IMR-90 (cell line): ENCODE measurements around the gene APP. TPM values are rescaled to one million over a fixed set of nuclear protein-coding genes. Genes with fewer than 3 reads are reported as not detected.

ENCODE experiments used
- ATAC-seq: fragments of 200-7000 bp; cut with Tn5 transposase; 2 replicates; pipeline ENCODE4 v1.9.1; 2020; ENCODE audit warnings: low read depth, mild to moderate bottlenecking, moderate library complexity
- BruUV-seq: library from RNA; stranded (reverse); fragments of 400-500 nt; replicated peaks from 2 replicates; lab custom pipeline; 2021; lab: Mats Ljungman, UMichigan
- CTCF ChIA-PET: fragments of 300-600 bp; formaldehyde crosslinking; extraction: SDS; loops from one replicate; lab custom pipeline; 2021; ENCODE audit warnings: antibody characterized with exemption; lab: Yijun Ruan, JAX
- POLR2A ChIA-PET: fragments of 300-600 bp; sonication (Branson Sonifier 250); formaldehyde crosslinking; loops from one replicate; lab custom pipeline; 2022; ENCODE audit warnings: antibody characterized with exemption; ENCODE audit not compliant: unreplicated experiment; lab: Charles Lee
- DNase-seq: peaks from one replicate; pipeline ENCODE4 v3.0.0; 2013
- H2AFZ ChIP-seq: replicated peaks from 2 replicates; pipeline ENCODE3; 2013; ENCODE audit warnings: low read length, mild to moderate bottlenecking; ENCODE audit not compliant: poor library complexity
- H2AK5ac ChIP-seq: 2 replicates; pipeline ENCODE4 v1.6.1; 2013; ENCODE audit warnings: low read depth, low read length, inconsistent platforms
- H2AK9ac ChIP-seq: replicated peaks from 2 replicates; pipeline ENCODE3; 2013; ENCODE audit warnings: mild to moderate bottlenecking, low read depth, low read length, moderate library complexity; ENCODE audit not compliant: poor library complexity
- H2BK120ac ChIP-seq: 2 replicates; pipeline ENCODE4 v1.6.1; 2013; ENCODE audit warnings: low read depth, low read length, inconsistent platforms
- H2BK15ac ChIP-seq: 3 replicates; pipeline ENCODE4 v1.6.1; 2013; ENCODE audit warnings: low read depth, low read length, inconsistent platforms
- H2BK20ac ChIP-seq: 2 replicates; pipeline ENCODE4 v1.6.1; 2013; ENCODE audit warnings: low read depth, mild to moderate bottlenecking, inconsistent platforms, low read length, moderate library complexity
- H2BK5ac ChIP-seq: 2 replicates; pipeline ENCODE4 v1.6.1; 2013; ENCODE audit warnings: mild to moderate bottlenecking, low read depth, low read length, inconsistent platforms; ENCODE audit not compliant: poor library complexity, severe bottlenecking
- H3K14ac ChIP-seq: replicated peaks from 2 replicates; pipeline ENCODE4 v1.6.1; 2013; ENCODE audit warnings: low read depth, low read length, inconsistent platforms
- H3K18ac ChIP-seq: 2 replicates; pipeline ENCODE4 v1.6.1; 2013; ENCODE audit warnings: low read depth, low read length, control low read depth
- H3K23ac ChIP-seq: 2 replicates; pipeline ENCODE4 v1.6.1; 2013; ENCODE audit warnings: low read depth, low read length, inconsistent platforms
- H3K27ac ChIP-seq: 2 replicates; pipeline ENCODE4 v1.5.1; 2013; ENCODE audit warnings: mild to moderate bottlenecking, control low read depth, low read length; ENCODE audit not compliant: insufficient read depth
- H3K27me3 ChIP-seq: 2 replicates; pipeline ENCODE4 v1.6.1; 2013; ENCODE audit warnings: low read length; ENCODE audit not compliant: control insufficient read depth, insufficient read depth
- H3K36me3 ChIP-seq: 2 replicates; pipeline ENCODE4 v1.6.1; 2013; ENCODE audit warnings: low read length, mixed read lengths; ENCODE audit not compliant: control insufficient read depth, insufficient read depth
- H3K4ac ChIP-seq: 2 replicates; pipeline ENCODE4 v1.6.1; 2013; ENCODE audit warnings: low read depth, low read length, inconsistent platforms
- H3K4me1 ChIP-seq: 2 replicates; pipeline ENCODE4 v1.6.1; 2013; ENCODE audit warnings: low read length, mixed read lengths; ENCODE audit not compliant: control insufficient read depth, insufficient read depth
- H3K4me2 ChIP-seq: 2 replicates; pipeline ENCODE4 v1.6.1; 2013; ENCODE audit warnings: low read depth, mild to moderate bottlenecking, control low read depth, low read length, moderate library complexity
- H3K4me3 ChIP-seq: 2 replicates; pipeline ENCODE4 v1.5.1; 2013; ENCODE audit warnings: low read depth, mild to moderate bottlenecking, control low read depth, low read length, moderate library complexity; ENCODE audit not compliant: insufficient read depth
- H3K56ac ChIP-seq: 2 replicates; pipeline ENCODE4 v1.6.1; 2013; ENCODE audit warnings: low read length, inconsistent platforms; ENCODE audit not compliant: insufficient read depth; ENCODE audit errors: extremely low read depth
- H3K79me1 ChIP-seq, 2 experiments: 2 replicates each; pipeline ENCODE4 v1.6.1; 2013; ENCODE audit warnings: low read length in 2 of 2, inconsistent platforms in 1 of 2, low read depth in 1 of 2
- H3K9ac ChIP-seq: 2 replicates; pipeline ENCODE4 v1.6.1; 2013; ENCODE audit warnings: low read depth, low read length, control low read depth
- H3K9me1 ChIP-seq: 2 replicates; pipeline ENCODE4 v1.6.1; 2013; ENCODE audit warnings: low read length, inconsistent platforms; ENCODE audit not compliant: insufficient read depth
- H3K9me3 ChIP-seq: 2 replicates; pipeline ENCODE4 v1.6.1; 2013; ENCODE audit warnings: low read length; ENCODE audit not compliant: control insufficient read depth, insufficient read depth
- H4K20me1 ChIP-seq: 2 replicates; pipeline ENCODE4 v1.6.1; 2013; ENCODE audit warnings: low read length, inconsistent platforms; ENCODE audit not compliant: insufficient read depth
- H4K5ac ChIP-seq: 2 replicates; pipeline ENCODE4 v1.6.1; 2013; ENCODE audit warnings: mild to moderate bottlenecking, low read depth, low read length, control low read depth
- H4K8ac ChIP-seq, 2 experiments: 2 replicates each; pipeline ENCODE4 v1.6.1; 2013; ENCODE audit warnings: low read depth in 2 of 2, low read length in 2 of 2, control low read depth in 1 of 2, inconsistent platforms in 1 of 2
- H4K91ac ChIP-seq: 2 replicates; pipeline ENCODE4 v1.6.1; 2013; ENCODE audit warnings: low read depth, low read length, inconsistent platforms; ENCODE audit not compliant: insufficient read depth
- BHLHE40 ChIP-seq: fragments of 150-350 bp; IDR thresholded peaks from 2 replicates; pipeline ENCODE4 v1.6.1; 2016; ENCODE audit warnings: mild to moderate bottlenecking, low read depth, low read length
- RAD21 ChIP-seq: IDR thresholded peaks from 2 replicates; pipeline ENCODE4 v1.6.1; 2012; ENCODE audit warnings: low read length, improper control_type of control experiment
- USF2 ChIP-seq: fragments of 150-350 bp; IDR thresholded peaks from 2 replicates; pipeline ENCODE4 v1.6.1; 2017; ENCODE audit warnings: mild to moderate bottlenecking, antibody characterized with exemption, low read length, low read depth
- WGBS, 2 experiments: methylation state at CpG; one replicate each; pipeline versions ENCODE4 v1.1.5 to v1.1.7; 2013; ENCODE audit warnings: missing lambda C conversion rate in 2 of 2; ENCODE audit not compliant: insufficient read length in 1 of 2; ENCODE audit errors: extremely low coverage in 2 of 2; 5-methylcytosine and 5-hydroxymethylcytosine counted together
- dilution Hi-C: fragments of 300-500 bp; cut with HindIII; formaldehyde crosslinking; loops from one replicate; pipeline ENCODE4 v1.14.3; 2018; ENCODE audit warnings: low sequenced_read_pairs; ENCODE audit not compliant: unreplicated experiment
- in situ Hi-C: fragments of 300-500 bp; cut with MboI; formaldehyde crosslinking; loops from 3 replicates; pipeline ENCODE4 v1.14.3; 2019; ENCODE audit warnings: low sequenced_read_pairs, inconsistent platforms, mixed read lengths
- intact Hi-C: fragments of 100-400 bp; cut with micrococcal nuclease; formaldehyde crosslinking; loops from 2 replicates; pipeline ENCODE4 v1.10.0; 2022
- polyA plus RNA-seq, 3 experiments: library from polyadenylated mRNA; depleted of rRNA; stranded (reverse); fragments of >200 nt; gene quantifications; 2 replicates each; pipeline ENCODE4 v1.2.3, GENCODE V29; 2012; ENCODE audit warnings: low replicate concordance in 1 of 3
- total RNA-seq: library from RNA; depleted of rRNA; stranded (reverse); fragments of >200 nt; gene quantifications from 2 replicates; pipeline ENCODE4 v1.2.3, GENCODE V29; 2012

The APP gene
- total and polyA plus RNA-seq, 2 of the 4 experiments (the other 2 are of a cell fraction), result 191 to 530 TPM

GRCh38 chr21:25979845-25980616, 190.5 kb downstream of the APP start:
- Histone ChIP-seq H3K9me1 (peaks cover 3% of the 10 kb centered on the region; the same call in 1 of the 2 replicates), H2AK5ac (no peak overlapping the region), H3K9ac (no peak overlapping the region), H2BK15ac (no peak overlapping the region), H3K9me3 (no peaks in the 10 kb centered on the region), H3K4me3 (no peak overlapping the region), H3K27me3 (no peaks in the 10 kb centered on the region), H3K27ac (no peak overlapping the region), H4K5ac (no peak overlapping the region), H3K4ac (no peak overlapping the region), H4K91ac (no peak overlapping the region), H2BK120ac (no peak overlapping the region), H4K8ac (no peak overlapping the region), H3K79me1 (peaks cover 7 to 11% of the 10 kb centered on the region in 2 experiments; a peak in 2 of 4 replicates), H3K56ac (no peak overlapping the region), H2BK20ac (no peak overlapping the region), H3K4me1 (peaks cover 2% of the 10 kb centered on the region; the same call in 1 of the 2 replicates), H3K18ac (no peak overlapping the region), H3K4me2 (no peak overlapping the region), H3K14ac (no peak overlapping the region), H2AK9ac (no peak overlapping the region), H2AFZ (no peak overlapping the region), H2BK5ac (no peak overlapping the region), H3K36me3 (peaks cover 23% of the 10 kb centered on the region), H3K23ac (no peak overlapping the region), H4K20me1 (no peaks in the 10 kb centered on the region)
- BruUV-seq, result no TSS peak
- 93% methylated on average over 6 of the region's 9 CpGs; no CpG with 5 or more reads in 1 of the 2 experiments for WGBS, 2 experiments
- TF ChIP-seq USF2 (no peak), RAD21 (no peak), BHLHE40 (no peak)
- POLR2A ChIA-PET, result no interaction called here
- dilution Hi-C loops (no loop called here), intact Hi-C loops (no loop called here), in situ Hi-C loops (no loop called here)
- ATAC-seq (no peak), DNase-seq (no peak)
- CTCF ChIA-PET, result no interaction called here
